ENCODE results near the gene FARSA.

GRCh38 chr19:12918253-12918652, 15.3 kb downstream of the FARSA start:
- TF ChIP-seq CTCF (IDR thresholded peaks at IDR 0.05): no peak
- TF ChIP-seq POLR2AphosphoS5 (IDR thresholded peaks at IDR 0.05): no peak
- no peak for TF ChIP-seq POLR2A (IDR thresholded peaks at IDR 0.05)
